ENCODE data around the gene GRM3. TPM values are rescaled to one million over a fixed set of nuclear protein-coding genes. Genes with fewer than 3 reads are reported as not detected.
"Not testable (repeated sequence)": the region's sequence is repeated elsewhere in the genome, so short reads cannot be mapped to it uniquely, and the experiment has no call there.

GRM3 gene
- not detected in 2 replicates for total RNA-seq

- intact Hi-C loops (cut with micrococcal nuclease) = no loop called here
These were observed at the start of gene GRM3 for GRCh38 chr7:86643561-86644281. GRM3 (plus strand) TSS chr7:86643909; CDS start chr7:86765146, 121,237 bp downstream.

GRCh38 chr7:86598311-86598710 is 45.4 kb upstream of the GRM3 start:
- intact Hi-C loops (cut with micrococcal nuclease) = no loop called here

GRCh38 chr7:86598721-86599120 is 45.0 kb upstream of the GRM3 start:
- intact Hi-C loops (cut with micrococcal nuclease) = no loop called here

GRCh38 chr7:86600506-86601290 is 43.0 kb upstream of the GRM3 start:
- intact Hi-C loops (cut with micrococcal nuclease) = no loop called here

- intact Hi-C loops (cut with micrococcal nuclease) = not testable (repeated sequence)
These were observed 28.0 kb upstream of the GRM3 start for GRCh38 chr7:86615711-86616110.

GRCh38 chr7:86644282-86645224 is 844 bp downstream of the GRM3 start:
- intact Hi-C loops (cut with micrococcal nuclease) = no loop called here

- intact Hi-C loops (cut with micrococcal nuclease) = no loop called here
These were observed 1.5 kb downstream of the GRM3 start for GRCh38 chr7:86645225-86645608.

GRCh38 chr7:86645676-86646276 is 2.1 kb downstream of the GRM3 start:
- intact Hi-C loops (cut with micrococcal nuclease) = no loop called here

- intact Hi-C loops (cut with micrococcal nuclease) = no loop called here
These were observed 3.8 kb downstream of the GRM3 start for GRCh38 chr7:86647385-86648094.

GRCh38 chr7:86648169-86648568 is 4.5 kb downstream of the GRM3 start:
- intact Hi-C loops (cut with micrococcal nuclease) = no loop called here

GRCh38 chr7:86653919-86654659 is 10.4 kb downstream of the GRM3 start:
- intact Hi-C loops (cut with micrococcal nuclease) = no loop called here

GRCh38 chr7:86657948-86658347 is 14.2 kb downstream of the GRM3 start:
- intact Hi-C loops (cut with micrococcal nuclease) = no loop called here

- intact Hi-C loops (cut with micrococcal nuclease) = no loop called here
These were observed 17.3 kb downstream of the GRM3 start for GRCh38 chr7:86660950-86661462.

- intact Hi-C loops (cut with micrococcal nuclease) = no loop called here
These were observed 20.8 kb downstream of the GRM3 start for GRCh38 chr7:86664486-86664885.

GRCh38 chr7:86664991-86665390 is 21.3 kb downstream of the GRM3 start:
- intact Hi-C loops (cut with micrococcal nuclease) = no loop called here

- intact Hi-C loops (cut with micrococcal nuclease) = no loop called here
These were observed 22.0 kb downstream of the GRM3 start for GRCh38 chr7:86665669-86666068.

- intact Hi-C loops (cut with micrococcal nuclease) = no loop called here
These were observed 24.0 kb downstream of the GRM3 start for GRCh38 chr7:86667732-86668131.

GRCh38 chr7:86668315-86668714 is 24.6 kb downstream of the GRM3 start:
- intact Hi-C loops (cut with micrococcal nuclease) = no loop called here

- intact Hi-C loops (cut with micrococcal nuclease) = no loop called here
These were observed 44.1 kb downstream of the GRM3 start for GRCh38 chr7:86687831-86688230.

- intact Hi-C loops (cut with micrococcal nuclease) = no loop called here
These were observed 45.7 kb downstream of the GRM3 start for GRCh38 chr7:86689363-86689762.

Measured in T-helper 2 cell treated with Interferon-gamma antibody and Interleukin-4, amounts not matched to agents 100 ng/mL and 5 ng/mL, for 36 hours (primary cell).